RCC 7860 (cell line): ENCODE measurements around the gene NUDT19.
"Not testable (repeated sequence)": the region's sequence is repeated elsewhere in the genome, so short reads cannot be mapped to it uniquely, and the experiment has no call there.

Source experiments
- DNase-seq: peaks from one replicate; pipeline ENCODE4 v3.0.0-alpha.2; 2015; ENCODE audit warnings: low spot score
- FAIRE-seq: peaks from 2 replicates; lab custom pipeline; 2012; peaks lifted over from hg19 to GRCh38; lab: Jason Lieb, UNC

Gene NUDT19

GRCh38 chr19:32674931-32675719, 16.5 kb upstream of the NUDT19 start, which contains the start of gene ANKRD27:
Gene ANKRD27 (minus strand): TSS chr19:32675180. CDS start chr19:32659015, 16,165 bp downstream.
- DNase-seq (peak; percentile 93), FAIRE-seq (peak; percentile 74)

DNA sequence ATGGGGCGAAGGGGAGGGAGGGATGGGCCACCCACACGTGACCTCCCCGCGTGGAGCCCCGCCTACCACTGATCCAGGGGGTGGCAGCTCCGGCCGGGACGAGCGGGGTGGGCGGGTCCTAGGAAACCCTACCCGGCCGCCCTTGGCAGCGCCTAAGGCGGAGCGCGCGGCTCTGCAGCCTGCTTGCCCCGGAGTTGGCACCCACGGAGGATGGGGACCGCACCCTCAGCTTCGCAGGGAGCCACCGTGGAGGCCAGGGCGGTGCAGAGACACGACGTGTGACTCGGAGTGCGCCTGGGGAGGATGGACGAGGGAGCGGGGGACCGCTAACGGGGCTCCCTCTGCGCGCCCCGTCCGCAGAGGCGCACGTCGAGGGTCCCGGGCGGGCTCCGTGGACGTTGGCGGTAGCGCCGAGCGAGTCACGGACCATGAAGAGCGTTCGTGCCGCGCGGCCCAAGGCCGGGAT, 15.9 kb upstream of the NUDT19 start, which contains the start of gene RGS9BP:
TSS of gene RGS9BP (plus strand) at position 129 of the 466 bp plus-strand sequence. CDS start 416 bp downstream, outside the sequence.
- no peak for FAIRE-seq
- DNase-seq, result peak; percentile 29

GRCh38 chr19:32676186-32676894, 15.3 kb upstream of the NUDT19 start:
- DNase-seq (no peak), FAIRE-seq (no peak)

DNA sequence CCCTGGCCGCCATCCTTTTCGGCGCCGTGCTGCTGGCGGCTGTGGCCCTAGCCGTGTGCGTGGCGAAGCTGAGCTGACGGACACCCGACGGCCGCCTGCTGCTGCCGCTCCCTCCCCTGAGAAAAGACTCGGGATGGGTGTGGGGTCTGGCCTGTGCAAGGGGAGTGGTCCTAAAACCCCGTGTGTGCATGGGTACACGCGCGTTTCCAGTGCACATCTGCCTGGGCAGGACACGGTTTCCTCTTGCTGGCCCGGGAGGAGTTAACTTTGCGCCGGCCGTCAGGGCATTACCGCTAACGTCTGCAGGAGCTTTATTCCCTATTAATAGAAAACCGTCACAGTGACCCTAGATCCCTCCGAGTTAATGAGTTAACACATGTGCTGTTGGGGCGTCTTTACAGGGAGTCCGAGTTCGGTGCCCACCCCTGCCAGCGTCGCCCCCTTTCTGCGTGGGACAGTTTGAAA, 14.7 kb upstream of the NUDT19 start:
- DNase-seq (no peak), FAIRE-seq (no peak)

DNA sequence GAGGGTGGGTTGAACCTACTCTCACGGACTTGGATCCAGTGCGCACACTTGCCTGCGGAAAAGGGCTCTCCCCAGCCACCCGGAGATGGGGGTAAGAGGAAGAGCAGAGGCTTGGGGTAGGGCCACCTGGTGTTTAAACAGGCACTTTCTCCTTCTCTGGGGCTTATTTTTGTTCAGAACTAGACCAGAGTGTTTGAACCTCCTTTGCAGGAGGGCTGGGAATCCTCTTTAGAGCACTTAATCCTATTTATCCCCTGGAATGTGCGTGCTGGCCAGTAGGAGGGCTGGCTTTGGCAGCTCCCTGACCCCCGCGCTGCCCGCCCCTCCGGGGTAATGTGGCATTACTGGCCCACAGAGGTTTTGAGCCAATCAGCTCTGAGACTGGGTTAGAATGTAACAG, 14.0 kb upstream of the NUDT19 start:
- FAIRE-seq (no peak), DNase-seq (no peak)

DNA sequence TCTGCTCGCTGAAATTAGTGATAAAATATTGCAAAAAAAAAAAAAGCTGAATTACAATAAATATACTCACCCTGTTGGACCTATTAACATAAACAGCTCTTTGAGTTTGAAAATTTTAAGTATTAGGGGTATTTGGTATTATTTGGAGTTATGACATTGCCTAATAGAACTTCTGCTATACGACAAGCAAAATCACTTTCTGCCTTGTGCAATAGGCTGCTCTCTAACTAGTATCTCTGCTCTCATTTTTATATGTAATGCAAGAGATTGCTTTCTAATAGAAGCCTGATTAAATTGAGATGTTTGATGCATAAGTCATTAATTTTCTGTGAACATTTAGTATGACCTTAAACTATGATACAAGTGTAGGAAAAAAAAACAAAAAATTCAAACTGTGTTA, 10.6 kb upstream of the NUDT19 start:
- DNase-seq (no peak), FAIRE-seq (no peak)

DNA sequence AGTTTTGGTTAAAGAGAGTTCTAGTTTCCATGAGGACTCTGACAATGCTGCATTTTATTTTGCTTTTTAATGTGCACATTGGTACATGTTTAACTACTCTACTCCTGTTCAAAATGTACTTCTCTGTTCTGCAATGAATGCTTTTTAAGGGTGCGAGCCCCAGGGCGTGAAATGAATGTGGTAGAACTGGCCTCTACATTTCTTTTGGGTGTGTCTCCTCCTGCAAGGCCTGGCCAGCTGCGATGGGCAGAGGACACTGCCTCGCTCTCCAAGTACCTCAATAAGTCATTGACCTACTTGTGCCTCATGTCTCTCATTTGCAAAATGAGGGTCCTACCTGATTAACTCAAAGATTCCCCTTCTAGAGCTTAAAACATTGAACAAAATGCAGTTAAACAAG, 9.3 kb upstream of the NUDT19 start:
- no peak for FAIRE-seq
- no peak for DNase-seq

DNA sequence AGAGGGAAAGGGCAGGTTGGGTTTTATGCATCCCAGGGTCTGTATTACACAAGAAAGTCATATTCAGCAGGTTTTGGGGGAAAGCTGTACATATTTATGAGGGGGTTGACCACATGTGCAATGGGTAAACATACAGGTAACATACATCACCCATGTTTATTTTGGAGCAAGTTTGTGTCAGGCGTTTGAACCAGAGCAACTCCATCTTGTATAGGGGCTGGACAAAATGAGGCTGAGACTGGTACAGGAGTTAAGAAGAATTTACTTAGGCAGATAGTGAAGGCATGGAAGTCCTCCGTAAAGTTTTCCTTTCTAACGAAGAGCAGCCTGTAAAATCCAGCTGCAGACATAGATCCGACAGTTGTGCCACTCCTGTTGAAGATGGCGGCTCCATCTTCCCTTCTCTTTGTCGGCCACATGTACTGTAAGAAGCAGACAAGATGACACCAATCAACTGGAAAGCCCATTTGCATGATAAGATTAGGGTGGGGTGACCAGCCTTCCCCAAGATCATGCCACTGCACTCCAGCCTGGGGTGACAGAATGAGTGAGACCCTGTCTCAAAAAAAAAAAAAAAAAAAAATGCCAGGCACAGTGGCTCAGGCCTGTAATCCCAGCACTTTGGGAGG, 4.7 kb upstream of the NUDT19 start:
- DNase-seq, result no peak
- no peak for FAIRE-seq

- DNase-seq, result no peak
- FAIRE-seq, result no peak
These were observed 3.9 kb upstream of the NUDT19 start for GRCh38 chr19:32687681-32688080.

GRCh38 chr19:32688311-32688710, 3.3 kb upstream of the NUDT19 start:
- DNase-seq (no peak), FAIRE-seq (no peak)

- DNase-seq (peak; percentile 41), FAIRE-seq (no peak)
These were observed 518 bp downstream of the NUDT19 start for GRCh38 chr19:32691952-32692726.

GRCh38 chr19:32692727-32693061, 1.1 kb downstream of the NUDT19 start:
- DNase-seq, result no peak
- no peak for FAIRE-seq

DNA sequence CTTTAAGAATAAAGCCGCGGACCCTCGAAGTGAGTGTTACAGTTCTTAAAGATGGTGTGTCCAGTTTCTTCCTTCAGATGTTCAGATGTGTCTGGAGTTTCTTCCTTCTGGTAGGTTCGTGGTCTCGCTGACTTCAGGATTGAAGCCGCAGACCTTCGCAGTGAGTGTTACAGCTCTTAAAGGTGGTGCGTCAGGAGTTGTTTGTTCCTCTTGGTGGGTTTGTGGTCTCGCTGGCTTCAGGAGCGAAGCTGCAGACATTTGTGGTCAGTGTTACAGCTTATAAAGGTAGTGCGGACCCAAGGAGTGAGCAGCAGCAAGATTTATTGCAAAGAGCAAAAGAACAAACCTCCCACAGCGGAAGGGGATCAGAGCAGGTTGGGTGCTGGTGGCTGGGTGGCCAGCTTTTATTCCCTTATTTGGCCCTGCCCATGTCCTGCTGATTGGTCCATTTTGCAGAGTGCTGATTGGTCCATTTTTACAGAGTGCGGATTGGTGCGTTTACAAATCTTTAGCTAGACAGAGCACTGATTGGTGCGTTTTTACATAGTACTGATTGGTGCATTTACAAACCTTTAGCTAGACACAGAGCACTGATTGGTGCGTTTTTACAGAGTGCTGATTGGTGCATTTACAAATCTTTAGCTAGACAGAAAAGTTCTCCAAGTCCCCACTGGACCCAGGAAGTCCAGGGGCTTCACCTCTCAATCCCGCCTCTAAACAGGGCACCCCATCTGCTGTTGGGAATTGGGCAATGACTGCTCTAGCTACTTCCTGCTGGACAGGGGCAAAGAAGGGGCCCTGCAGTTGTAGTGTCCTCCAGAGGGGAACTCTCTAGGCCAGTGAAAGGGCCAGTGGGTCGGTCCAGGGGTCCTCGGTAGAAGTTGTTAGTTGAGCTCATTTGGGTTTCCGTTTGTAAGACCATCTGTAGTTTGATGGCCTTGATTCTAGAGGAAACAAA, 1.8 kb downstream of the NUDT19 start:
- FAIRE-seq, DNase-seq: not testable (repeated sequence)

DNA sequence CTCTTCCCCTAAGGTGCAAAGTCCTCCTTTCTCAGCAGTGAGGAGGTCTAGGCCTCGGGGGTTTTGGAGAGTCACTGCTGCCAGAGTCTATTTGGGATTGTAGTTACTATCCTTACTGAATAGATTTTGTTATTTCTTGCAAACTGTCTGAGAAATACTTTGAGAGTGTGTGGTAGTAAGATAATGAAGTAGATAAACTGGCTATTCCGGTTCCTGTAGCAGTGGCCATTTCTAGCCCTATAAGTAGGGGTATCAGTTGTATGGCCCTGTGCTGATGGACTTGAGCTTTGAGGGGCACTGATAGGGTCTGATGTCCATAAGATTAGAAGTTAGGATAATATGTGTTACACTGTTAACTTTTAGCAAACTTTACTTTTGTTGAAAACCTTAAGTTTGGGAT, 2.7 kb downstream of the NUDT19 start:
- DNase-seq, FAIRE-seq: not testable (repeated sequence)

GRCh38 chr19:32694851-32695250, 3.2 kb downstream of the NUDT19 start:
- FAIRE-seq, DNase-seq: not testable (repeated sequence)

DNA sequence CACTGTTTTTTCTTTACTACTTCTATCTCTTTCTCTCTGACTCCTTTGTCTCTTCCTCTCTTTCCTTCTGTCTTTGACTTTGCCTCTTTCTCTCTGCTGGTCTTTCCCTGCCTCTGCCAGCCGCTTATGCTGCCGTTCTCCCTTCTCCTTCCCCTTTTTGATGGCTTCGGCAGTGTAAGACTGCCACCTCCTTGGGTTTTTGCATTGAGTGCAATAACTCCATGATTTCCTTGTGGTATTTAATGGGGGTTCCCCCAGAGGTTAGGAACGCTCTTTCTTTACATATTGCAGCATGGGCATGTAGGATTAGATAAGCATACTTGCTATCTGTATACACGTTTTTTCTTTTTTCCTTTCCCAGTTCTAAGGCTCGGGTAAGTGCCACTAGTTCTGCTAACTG, 3.9 kb downstream of the NUDT19 start:
- not testable (repeated sequence) for FAIRE-seq, DNase-seq

GRCh38 chr19:32696771-32697170, 5.2 kb downstream of the NUDT19 start:
- not testable (repeated sequence) for FAIRE-seq

GRCh38 chr19:32700129-32700528, 8.5 kb downstream of the NUDT19 start:
- not testable (repeated sequence) for FAIRE-seq, DNase-seq

More at GRCh38 chr19:32696771-32697170, 5.2 kb downstream of the NUDT19 start:
- DNase-seq, result not testable (repeated sequence)

DNA sequence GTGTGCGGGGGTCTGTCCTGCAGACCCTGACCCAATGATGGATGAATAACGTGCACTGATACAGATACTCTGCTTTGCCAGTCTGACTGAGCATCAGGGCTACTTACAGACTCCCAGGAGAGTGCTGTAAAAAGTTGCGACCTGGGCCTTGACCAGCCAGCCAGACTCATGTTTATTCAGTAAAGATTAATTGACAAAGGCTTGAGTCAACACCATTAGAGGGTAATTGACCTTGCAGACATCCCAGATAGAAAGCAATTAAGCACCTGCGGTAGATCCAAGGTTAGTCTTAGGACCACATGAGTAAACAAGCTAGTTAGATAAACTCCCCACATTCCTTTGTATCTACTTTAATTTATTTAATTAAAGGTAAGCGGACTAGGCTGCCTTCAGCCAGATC, 10.4 kb downstream of the NUDT19 start:
- FAIRE-seq (no peak), DNase-seq (no peak)
